DMS79 treated with DMSO at 0.1 percent for 48 hours (cell line): Measurements from ENCODE around the gene ERCC4.

Experiments used
- DNase-seq: peaks from one replicate; lab custom pipeline; 2025; lab: John Stamatoyannopoulos, UW

ERCC4 gene

DNA sequence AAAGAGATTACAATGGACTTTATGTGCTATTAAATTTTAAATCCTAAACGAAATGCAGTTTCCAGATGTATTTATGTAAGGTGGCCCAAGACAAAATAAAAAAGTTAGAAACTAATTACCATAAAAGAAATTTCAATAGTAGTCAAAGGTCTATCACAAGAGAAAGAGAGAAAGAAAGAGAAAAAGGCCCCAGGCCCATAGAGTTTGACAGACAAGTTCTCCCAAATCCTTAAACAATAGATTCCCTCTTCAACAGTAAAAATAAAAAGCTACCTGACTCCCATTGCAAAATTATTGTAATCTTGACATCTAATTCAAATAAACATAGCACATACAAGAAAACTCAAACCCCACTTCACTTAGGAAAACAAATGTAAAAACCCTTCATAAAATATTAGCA lies 8.6 kb upstream of the ERCC4 start:
- DNase-seq: no peak

DNA sequence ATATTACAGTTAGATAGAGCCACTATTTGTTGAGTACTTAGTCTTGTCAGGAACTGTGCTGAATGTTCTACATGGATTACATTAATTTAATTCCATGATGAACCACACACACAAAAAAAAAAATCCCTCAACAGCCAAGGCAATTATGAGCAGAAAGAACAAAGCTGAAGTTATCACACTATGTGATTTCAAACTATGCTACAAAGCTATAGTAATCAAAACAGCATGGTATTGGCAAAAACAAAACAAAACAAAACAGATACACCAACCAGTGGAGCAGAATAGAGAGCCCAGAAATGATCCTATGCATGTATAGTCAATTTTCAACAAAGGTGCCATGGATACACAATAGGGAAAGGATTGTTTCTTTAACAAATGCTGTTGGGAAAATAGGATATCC lies 8.1 kb upstream of the ERCC4 start:
- DNase-seq: no peak

DNA sequence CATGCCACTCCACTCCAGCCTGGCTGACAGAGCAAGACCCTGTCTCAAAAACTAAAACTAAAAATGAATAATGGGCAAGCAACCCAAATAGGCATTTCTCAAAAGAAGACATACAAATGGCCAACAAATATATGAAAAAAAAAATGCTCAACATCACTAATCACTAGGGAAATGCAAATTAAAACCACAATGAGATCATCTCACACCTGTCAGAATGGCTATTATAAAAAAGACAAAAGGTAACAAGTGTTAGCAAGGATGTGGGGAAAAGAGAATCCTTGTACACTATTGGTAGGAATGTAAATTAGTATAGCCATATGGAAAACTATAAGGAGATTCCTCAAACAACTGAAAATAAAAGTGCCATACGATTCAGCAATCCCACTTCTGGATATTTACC lies 7.1 kb upstream of the ERCC4 start:
- DNase-seq: no peak

DNA sequence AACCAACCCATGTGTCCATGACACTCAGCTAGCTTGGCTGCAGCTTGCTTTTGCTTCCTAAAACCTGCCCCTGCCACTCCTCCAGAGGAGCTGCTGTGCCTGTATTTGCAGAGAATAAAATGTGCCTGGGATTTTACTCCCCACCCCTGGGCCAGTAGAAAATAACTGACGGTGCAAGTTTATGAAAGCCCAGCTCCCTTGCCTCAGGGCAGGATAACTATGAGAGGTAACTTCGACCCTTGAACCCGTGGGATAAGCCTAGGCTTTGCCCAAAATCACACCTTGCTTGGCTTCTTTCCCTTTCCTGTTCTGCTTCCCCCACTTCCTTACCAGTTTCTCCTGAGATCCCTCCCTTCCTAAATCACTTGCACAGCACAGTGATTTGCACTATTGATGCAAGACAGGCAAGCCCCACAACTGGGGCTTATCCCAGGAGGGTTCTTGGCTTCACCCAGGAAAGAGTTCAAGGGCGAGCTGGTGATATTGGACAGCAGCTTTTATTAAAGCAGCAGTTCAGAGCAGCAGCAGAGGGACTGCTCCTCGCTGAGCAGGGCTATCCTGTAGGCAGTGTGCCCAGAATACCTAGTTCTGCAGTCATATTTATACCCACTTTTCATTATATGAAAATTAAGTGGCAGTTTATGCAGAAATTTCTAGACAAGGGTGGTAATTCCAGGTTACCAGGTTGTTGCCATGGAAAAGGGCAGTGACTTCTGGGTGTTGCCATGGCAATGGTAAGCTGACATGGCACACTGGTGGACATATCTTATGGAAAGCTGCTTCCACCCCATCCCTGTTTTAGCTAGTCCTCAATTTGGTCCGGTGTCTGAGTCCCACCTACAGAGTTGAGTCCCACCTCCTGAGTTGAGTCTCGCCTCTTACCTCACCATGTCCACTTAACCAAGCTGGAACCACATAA lies 6.3 kb upstream of the ERCC4 start:
- DNase-seq: no peak

DNA sequence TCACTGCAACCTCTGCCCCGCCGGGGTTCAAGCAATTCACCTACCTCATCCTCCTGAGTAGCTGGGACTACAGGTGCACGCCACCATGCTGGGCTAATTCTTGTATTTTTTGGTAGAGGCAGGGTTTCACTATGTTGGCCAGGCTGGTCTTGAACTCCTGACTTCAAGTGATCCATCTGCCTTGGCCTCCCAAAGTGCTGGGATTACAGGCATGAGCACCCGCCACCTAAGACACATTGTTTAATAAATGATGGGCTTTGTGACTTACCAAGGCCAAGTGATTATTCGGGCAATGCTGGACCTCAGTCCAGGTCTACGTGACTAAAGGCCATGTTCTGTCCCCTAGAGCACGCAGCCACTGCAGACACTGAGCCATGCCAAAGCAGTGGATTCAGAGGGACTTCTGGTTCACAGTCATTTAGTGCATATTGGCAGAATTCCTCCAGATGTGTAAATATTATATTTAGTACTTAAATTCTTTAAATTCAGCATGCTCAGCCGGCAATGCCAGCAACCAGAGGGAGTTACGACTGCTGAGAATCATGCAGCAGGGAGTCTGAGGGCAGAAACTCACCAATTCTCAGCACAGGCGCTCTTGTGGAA lies 4.8 kb upstream of the ERCC4 start:
- DNase-seq: no peak

DNA sequence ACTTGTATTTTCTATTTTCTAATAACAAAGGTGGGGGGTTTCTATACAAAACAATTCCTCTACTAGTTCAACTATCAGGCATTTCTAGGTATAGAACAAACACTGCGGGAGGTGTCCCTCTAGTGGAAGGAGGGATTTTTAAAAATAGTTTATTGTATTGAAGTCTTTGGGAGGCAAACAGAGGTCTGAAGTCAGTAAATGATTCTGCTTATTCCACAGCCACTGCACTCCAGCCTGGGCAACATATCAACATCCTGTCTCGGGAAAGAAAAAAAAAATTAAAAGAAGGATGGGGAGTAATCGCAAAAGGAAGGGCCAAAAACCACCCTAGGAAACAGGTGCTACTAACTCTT lies 648 bp upstream of the ERCC4 start:
- peak; percentile 73 for DNase-seq

DNA sequence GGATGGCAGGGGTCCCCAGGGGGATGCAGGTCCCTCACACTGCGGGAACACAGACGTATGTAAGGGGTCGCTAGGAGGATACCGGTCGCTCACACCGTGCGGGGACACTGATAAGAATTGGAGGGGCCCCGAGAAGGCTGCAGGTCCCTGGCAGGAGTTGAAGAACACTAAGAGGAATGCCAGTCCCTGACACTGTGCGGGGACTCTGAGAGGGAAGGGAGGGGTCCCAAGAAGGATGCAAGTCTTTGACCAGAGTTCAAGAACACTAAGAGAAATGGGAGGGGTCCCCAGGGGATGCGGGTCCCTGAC lies 510 bp downstream of the ERCC4 start:
- DNase-seq: no peak

DNA sequence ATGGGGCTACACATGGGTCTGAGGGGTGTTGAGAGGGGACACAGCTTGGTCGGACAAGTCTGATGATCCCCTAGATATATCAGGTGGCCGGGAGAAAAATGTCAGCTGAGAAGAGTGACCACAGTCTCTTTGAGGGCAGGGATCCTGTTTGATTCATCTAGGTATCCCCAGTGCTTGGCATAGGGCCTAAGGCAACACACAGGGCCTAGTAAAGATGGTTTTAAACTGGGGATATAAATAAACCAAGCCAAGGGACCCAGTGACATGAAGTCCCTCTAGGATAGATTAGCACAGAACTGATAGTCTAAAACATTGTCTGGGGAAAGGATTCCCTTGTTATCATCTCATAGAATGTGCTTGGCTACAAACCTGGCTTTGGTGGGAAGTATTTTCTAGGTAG lies 1.4 kb downstream of the ERCC4 start:
- DNase-seq: no peak

DNA sequence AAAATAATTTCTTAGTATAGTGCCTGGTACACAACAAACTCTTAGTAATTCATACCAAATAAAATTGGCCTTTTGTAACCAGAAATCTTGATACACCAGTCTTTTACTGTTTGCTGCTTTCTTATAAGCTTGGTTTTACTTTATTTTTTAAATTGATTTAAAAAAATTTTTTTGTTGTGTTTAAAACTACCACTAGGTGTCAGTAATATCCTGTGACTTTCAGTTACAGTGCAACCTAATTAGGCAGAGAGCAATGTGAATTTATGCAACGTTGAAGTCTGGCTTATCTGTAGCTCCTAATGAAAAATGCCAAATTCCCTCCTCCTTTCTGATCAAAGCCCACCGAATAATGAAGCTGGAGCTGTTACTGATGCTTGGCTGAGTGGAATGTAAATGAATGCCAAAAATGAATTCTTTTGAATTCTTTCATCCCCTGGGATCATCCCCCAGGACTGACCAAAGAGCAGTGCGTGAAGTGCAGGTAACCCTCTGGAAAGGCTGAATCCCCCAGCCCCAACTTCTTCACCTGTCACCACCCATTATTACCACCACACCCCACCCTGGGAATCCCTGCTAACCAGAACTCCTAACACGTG lies 3.8 kb downstream of the ERCC4 start:
- peak; percentile 59 for DNase-seq

DNA sequence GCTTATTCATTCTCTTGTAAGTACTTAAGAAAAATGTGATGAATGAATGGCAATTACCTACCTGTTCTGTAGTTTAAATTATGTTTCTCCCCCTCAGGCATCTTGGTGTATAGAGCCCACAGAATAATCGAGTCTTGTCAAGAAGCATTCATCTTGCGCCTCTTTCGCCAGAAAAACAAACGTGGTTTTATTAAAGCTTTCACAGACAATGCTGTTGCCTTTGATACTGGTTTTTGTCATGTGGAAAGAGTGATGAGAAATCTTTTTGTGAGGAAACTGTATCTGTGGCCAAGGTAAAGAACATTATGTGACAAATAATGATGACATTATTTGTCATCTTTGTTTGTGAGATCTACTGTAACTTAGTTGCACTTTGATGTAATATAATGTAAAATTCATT lies 6.5 kb downstream of the ERCC4 start:
- no peak for DNase-seq

DNA sequence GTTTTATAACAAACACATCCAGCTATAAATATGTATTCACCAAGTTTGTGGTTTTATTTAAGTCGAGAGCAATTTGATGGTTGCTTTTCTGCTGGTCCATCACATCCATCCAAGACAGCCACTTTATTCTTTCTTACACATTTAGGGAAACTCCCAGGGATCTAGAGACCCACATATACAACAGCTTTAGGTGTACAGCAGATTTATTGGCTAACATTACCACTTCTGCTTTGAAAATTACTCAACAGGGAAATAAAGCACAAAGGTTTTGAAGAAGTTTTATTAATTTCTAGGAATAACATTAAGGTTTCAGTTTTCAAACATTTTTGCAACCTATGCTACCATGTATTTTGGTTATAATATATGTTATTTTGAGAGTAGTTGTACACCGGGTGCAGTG lies 6.9 kb downstream of the ERCC4 start:
- no peak for DNase-seq

DNA sequence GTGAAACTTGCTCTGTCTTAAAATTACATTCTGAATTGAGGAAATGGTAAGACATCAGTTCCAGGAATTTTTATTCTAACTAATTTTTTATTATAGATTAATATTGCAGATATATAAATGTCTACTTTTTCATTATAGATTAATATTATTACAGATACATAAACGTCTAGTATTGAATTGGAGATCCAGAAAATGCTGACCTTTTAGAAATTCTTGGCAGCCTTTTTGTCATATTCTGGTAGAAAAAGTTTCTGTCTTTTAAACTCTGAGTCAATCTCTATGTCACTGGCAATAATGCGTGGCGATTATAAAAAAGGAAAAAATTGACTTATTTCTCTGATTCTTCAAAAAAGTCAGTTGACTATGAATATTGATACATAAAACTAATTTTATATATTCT lies 8.7 kb downstream of the ERCC4 start:
- no peak for DNase-seq

DNA sequence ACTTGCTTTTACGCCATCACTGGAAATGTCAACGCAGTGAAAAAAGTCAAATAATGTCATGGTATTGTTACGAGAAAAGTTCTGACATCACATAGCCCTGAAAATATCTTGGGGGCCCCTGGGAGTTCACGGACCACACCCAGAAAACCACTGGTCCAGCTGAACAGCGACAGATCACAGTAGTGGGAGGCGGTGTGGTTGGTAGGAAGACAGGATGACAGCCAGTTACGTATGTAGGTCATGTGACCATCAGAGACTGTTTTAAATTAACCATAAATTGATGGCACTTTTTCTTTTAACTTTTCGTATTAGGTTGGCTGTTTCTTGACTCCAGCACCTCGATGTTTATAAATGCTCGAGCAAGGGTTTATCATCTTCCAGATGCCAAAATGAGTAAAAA lies 11.9 kb downstream of the ERCC4 start:
- no peak for DNase-seq

DNA sequence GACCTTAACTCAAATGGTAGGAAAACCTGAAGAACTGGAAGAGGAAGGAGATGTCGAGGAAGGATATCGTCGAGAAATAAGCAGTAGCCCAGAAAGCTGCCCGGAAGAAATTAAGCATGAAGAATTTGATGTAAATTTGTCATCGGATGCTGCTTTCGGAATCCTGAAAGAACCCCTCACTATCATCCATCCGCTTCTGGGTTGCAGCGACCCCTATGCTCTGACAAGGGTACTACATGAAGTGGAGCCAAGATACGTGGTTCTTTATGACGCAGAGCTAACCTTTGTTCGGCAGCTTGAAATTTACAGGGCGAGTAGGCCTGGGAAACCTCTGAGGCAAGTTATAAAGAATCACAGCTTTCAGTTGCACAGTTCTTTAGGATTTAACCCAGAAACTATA lies 15.5 kb downstream of the ERCC4 start:
- no peak for DNase-seq

DNA sequence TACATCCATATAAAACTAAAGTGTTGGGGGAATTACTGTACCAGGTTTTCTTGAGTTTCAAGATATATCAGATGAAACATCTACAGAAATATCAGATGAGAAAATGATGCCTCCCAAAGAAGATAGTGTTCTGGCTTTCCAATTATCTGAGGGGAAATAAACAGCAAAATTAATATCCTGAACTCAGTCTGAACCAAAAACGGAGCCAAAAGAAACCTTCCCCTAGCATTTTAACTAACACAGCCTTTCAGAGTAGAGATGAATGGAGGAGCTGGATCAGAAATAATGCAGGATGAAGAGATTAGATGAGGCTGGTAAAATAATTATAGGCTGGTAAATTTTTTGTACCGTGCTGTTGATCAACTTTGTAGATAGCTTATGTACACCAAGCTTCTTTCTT lies 16.2 kb downstream of the ERCC4 start:
- DNase-seq: no peak

DNA sequence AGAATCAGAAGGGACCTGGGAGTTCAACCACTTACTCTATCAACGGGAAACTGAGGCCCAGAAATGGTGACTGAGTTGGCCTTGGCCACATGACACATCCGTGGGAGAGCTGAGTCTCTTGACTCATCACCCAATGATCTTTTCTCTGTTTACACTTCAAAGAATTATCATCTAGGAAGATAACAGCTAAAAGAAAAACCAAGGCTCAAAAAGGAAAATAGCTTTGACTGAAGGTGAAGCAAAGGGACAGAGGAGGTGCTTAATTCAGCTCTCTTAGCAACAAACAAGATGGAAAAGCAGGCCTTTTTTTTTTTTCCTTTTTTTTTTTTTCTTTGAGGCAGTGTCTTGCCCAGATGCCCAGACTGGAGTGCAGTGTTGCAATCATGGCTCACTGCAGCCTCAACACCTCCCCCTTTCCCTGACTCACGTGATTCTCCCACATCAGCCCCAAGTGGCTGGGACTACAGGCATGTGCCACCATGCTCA lies 16.7 kb downstream of the ERCC4 start:
- DNase-seq: no peak

DNA sequence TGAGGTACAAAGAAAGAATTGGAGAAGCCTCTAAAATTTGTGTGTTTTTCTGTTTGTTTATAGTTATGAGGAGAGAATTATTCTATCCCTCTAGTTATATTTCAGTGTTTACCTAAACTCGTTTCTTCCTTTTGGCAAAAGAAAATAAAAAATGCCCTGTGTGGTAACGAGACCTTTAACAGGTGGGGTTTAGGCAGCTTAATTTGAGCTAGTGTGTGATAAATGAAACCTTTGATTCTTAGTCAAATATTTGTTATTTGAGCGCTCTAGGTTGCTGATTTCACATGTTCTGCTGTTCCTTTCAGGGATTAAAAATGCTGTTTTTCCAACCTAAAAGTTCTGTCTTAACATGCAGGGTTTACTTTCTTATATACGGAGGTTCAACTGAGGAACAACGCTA lies 17.5 kb downstream of the ERCC4 start:
- no peak for DNase-seq

DNA sequence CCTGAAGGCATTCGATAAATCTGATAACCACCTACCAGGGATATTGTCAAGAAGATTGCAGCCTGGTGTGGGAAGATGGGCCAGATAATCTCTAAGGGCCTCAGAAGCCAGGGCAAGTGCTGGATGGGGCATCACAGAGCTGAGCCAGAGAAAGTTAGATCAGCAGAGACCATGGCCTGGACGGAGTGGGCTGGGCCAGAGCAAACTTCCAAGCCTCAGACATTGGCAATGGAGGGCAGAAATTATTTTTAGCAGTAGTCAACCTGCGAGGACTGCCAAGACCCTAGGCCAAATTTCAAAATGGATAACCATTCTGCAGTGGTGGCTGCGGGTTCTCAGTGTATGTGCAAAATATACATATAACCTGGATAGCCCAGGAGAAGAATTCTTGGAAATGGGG lies 18.5 kb downstream of the ERCC4 start:
- no peak for DNase-seq

DNA sequence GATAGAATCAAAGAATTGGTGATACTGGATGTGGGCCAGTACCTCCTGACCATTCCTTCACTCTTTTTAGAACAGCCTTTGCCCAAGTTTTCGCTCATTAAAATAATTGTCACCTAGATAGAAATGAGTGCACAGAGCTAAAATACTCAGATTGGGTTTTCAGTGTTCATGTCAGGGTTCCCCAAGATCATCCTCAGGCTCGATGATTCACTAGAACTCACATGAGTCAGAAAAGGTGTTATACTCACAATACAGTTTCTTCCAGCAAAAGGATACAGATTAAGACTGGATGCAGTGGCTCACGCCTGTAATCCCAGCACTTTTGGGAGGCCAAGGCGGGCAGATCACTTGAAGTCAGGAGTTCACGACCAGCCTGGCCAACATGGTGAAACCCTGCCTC lies 19.9 kb downstream of the ERCC4 start:
- DNase-seq: no peak

DNA sequence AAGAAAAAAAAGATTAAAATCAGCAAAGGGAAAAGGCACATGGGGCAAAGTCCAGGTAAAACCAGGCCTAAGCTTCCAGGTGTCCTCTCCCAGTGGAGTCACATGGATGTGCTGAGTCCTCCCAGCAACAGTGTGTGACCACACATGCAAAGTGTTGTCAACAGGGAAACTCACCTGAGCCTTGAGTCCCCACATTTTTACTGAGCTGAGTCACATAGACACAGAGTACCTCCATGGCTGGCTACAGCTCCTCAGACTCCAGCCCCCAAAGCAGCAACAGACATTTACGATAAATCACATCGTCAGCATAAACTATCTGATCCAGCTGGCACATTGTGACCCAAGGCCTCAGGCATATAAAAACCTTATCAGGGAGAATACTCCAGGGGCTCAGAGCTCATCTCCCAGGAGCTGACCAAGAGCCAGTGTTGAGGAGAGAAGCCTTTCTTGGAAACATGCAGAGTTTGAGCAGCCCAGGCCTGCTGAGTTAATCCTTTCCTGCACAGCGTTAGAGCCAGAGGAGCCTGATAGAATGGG lies 20.5 kb downstream of the ERCC4 start:
- DNase-seq: no peak

DNA sequence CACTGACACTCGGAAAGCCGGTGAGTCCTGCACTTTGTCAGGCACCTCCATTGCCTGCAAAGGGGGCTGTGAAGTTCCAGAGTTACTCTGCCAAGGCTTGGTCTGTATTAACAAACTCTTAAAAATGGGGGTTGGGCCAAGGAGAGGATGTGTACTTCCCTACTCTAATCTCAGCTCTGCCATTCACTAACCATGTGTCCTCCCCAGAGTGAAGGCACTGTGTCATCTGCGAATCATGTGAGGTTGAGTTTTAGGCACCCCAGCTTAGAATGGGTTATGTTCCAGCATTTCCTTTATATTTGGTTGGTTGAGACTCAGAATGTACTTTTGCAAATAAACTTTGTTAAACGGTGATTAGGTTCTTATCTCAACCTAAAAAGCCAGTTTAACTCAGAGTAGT lies 24.9 kb downstream of the ERCC4 start:
- no peak for DNase-seq

DNA sequence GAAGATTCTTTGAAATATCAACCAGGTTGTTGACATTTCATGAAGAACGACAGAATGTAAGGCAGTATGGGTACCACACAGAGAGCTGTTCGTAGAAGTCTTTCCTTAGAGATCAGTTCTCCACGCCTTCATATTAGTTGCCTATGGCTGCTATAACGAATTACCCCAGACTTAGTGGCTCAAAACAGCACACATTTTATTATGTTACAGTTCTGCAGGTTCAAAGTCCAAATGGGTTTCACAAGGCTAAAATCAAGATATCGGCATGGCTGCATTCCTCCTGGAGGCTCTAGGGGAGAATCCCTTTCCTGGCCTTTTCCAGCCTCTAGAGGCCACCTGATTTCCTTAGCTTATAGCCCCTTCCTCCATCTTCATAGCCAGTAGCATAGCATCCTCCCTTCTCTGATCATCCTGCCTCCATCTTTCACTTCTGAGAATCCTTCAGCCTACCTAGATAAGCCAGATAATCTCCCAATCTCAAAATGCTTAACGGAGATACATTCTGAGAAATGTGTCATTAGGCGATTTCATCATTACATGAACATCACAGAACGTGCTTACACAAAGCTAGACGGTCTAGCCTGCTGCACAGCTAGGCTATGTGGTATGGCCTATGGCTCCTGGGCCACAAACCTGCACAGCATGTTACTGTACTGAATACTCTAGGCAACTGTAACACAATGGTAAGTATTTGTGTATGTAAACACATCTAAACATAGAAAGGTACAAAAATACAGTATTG lies 26.0 kb downstream of the ERCC4 start:
- no peak for DNase-seq

DNA sequence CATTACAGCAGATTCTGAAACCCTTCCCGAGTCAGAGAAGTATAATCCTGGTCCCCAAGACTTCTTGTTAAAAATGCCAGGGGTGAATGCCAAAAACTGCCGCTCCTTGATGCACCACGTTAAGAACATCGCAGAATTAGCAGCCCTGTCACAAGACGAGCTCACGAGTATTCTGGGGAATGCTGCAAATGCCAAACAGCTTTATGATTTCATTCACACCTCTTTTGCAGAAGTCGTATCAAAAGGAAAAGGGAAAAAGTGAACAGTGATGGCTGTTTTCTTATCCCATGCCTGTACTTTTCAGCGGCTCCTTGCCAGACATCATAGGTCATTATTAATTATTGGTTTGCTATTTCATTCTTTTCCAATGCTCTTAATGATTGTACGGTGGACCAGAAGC lies 28.1 kb downstream of the ERCC4 start:
- DNase-seq: no peak
